ENCODE results near the gene CCDC167.
"Not testable (repeated sequence)": the region's sequence is repeated elsewhere in the genome, so short reads cannot be mapped to it uniquely, and the experiment has no call there.

Gene CCDC167

GRCh38 chr6:37507077-37507476, 7.4 kb upstream of the CCDC167 start:
- no peak for DNase-seq

GRCh38 chr6:37506479-37506878, 6.8 kb upstream of the CCDC167 start:
- DNase-seq, result no peak

DNA sequence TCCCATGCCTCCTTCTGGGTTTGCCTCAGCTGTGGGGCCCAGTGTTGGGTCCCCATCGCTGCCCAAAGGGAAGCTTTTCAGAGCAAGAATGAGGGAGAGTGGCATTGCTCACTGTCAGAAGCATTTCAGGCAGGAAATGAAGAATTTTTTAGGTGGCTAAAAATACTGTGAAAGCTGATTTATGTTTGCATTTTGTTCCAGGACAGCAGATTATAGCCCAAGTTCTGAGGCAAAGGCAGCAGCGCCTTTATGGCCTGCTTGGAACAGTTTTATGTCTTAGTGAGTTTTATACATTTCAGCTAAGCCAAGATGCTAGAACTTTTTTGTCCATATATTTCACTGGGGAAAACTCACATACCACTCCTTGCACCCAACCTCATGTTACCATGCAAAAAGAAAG, 4.3 kb upstream of the CCDC167 start:
- DNase-seq, result no peak

- DNase-seq, result no peak
Observed at GRCh38 chr6:37503309-37503965, 3.7 kb upstream of the CCDC167 start.

DNA sequence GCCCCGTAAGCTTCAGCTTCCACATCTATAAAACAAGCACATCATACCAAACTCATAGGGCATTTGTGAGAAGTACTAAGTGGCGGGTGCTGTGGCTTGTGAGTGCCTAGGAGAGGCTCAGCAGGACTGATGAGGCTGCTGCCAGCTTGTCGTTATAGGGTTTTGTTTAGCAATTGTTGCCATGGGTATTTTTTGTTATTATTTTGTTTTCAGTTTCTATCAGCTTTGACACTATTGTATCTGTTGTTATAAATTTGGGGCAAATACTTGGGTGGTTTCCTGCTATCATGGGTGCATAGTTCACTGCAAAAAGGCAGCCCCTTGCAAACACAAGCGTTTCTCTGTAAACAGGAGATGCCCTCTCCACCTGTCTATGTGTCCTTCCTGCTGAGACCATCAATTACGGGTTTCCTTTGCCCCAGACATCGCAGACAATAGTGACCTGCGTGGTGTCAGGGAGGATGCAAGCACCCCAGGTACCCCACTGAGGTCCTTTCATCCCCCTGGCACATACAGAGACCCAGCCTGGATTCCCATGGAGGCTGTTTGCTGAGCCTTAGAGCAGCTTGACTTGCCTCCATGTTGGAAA, 3.1 kb upstream of the CCDC167 start:
- no peak for DNase-seq

GRCh38 chr6:37501632-37502491, 2.2 kb upstream of the CCDC167 start:
- no peak for DNase-seq

GRCh38 chr6:37500904-37501303, 1.2 kb upstream of the CCDC167 start:
- not testable (repeated sequence) for DNase-seq

DNA sequence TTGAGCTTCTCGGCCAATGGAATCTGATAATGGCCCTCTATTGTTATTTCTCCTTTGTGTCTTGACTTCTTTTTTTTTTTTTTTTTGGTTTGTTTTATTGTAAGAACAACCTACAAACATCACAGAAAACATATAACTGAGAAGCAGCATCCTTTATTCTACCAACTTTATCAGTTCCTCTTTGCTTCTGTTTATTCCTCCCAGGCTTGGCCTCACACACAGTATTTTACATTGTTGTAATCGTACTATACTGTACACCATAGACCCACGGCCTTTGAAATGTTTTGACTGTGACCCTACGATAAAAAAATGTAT, 558 bp upstream of the CCDC167 start:
- DNase-seq, result no peak

- no peak for DNase-seq
Observed at GRCh38 chr6:37496951-37497885, 2.5 kb downstream of the CCDC167 start.

- DNase-seq, result no peak
Observed at GRCh38 chr6:37495244-37495934, 4.3 kb downstream of the CCDC167 start.

DNA sequence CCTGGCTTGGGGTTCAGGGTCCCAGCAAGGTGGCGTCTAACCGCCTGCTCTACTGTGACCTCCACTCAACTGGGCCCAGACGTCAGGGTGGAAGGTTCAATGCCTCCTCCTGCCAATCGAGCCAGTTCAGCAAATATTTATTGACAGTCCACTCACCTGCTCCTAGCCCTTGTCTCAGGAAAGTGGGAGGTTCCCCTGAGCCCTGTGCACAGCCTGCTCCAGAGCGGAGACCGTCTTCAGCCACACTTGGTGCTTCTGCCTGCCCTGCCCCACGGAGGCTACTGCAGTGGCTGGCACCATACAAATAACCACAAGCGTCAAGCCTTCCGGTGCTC, 6.1 kb downstream of the CCDC167 start:
- no peak for DNase-seq

DNA sequence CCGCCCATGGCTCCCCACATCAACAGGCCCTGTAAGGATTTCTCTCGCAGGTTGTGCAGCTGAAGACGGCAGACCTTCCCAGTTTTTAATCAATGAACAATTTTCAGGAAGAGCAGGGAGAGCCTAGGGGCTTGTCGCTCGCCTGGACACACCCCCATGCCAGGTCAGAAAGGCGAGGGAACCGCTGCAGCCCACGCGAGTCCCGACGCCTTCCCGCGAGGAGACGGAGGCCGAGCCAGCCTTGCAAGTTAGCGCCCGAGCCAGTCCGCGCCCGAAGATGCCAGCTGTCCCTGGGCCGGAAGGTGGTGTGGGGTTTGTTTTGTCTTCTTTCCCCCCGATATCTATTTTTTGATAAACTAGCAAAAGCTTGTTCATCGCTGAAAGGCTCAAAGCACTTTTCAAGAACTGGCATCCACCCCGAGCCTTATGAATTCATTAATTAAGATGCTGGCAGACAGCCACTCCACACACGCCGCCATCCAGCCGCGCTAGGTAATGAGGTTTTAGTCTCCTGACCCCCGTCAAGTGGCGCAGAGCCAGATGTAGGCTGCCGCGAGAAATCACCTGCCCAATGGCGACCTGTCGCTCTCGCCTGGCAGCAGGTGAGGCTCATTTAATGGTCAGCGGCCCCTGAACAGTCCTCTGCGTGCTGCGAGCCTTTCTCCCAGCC, 6.6 kb downstream of the CCDC167 start:
- no peak for DNase-seq

DNA sequence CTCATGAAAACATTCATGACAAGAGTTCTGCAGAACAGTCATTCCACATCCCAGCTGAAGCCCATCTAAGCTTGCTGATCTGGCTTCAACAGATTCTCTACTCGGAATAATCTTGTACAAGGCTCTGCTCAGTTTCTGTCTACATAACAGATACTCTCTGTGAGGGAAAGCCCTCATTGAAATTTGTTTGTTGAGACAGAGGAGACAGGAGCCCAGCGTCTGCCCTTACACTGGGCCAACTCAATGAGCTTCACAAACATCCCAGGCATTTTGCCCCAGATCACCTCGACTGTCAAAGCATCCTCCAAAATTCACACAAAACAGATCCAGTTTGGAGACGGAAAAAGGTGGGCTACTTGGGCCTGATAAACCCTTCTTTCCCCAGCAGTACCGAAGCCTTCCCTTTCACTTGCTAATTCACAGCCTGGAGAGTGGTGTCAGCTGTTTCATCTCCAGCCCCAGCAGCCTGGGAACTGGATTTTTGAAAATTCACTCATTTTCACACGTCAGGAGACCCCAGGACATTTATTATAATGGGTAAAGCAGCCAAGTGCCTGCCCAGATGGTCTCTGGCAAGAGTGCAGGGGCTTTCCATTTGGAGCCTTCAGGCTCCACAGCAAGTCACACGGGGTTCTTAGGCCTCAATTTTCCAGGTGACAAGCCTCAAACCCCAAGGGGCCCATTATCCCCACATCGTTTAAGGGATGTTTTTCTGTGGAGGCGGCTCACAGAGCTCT, 7.3 kb downstream of the CCDC167 start:
- no peak for DNase-seq

GRCh38 chr6:37491830-37492208, 7.9 kb downstream of the CCDC167 start:
- DNase-seq, result no peak

- no peak for DNase-seq
Observed at GRCh38 chr6:37491171-37491829, 8.4 kb downstream of the CCDC167 start.

DNA sequence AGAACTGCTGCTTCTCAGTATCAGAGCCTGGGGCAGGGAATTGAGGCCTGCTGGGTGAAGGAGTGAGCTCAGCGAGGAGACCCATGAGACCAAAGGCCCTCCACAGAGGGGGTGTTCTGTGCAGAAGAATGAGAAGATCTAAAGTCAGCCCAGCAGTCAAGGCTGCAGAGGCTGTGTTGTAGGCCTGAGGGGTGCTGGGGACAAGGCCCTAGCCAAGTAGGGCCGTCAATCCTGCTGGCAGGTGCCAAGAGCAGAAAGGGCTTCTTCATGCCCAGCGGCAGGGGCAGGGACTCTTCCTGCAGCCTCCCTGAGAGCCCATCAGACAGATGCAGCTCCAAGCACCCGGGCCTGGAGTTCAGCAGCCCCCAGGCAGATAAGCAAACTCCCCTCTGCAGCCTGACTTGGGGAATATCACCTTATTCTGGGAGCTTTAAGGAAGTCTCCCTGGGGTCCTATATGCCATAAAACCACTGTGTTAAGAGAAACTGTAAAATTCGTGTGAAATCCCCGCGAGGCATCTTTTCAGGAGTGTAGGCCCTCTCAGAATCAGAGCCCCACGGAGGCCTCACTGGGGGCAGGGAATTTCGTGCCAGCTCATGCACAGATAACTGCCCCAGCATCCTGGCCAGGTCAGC, 9.0 kb downstream of the CCDC167 start:
- DNase-seq, result no peak

DNA sequence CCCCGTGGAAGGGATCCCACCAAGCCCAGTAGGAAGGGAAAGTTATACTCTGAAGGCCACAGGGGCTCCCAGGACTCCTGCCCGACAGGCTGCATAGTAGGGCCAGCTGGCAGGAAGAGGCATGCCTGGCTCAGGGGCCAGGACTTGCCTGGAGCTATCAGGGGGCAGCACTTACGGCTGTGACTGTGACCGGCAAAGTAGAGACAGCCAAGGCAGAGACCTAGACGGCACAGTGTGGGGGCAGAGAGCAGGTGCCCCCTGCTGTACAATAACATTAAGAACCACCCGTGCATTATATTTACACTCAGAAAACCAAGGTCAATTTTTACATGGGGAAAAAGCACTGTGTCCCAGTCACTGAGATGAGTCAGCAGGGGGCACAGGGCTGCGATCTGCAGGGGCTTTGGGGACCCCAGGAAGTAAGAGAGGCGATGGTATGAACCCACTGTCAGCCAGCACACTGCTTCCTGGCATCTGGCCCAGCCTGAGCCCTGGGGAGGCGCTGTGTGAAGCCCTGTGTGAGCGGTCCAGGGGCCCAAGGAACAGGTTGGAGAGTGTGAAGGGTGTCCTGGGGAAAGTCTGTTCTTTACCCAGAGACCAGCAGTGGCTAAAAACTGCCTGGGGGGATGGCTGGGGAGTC, 9.9 kb downstream of the CCDC167 start:
- no peak for DNase-seq

- no peak for DNase-seq
Observed at GRCh38 chr6:37488476-37488875, 11.2 kb downstream of the CCDC167 start.

DNA sequence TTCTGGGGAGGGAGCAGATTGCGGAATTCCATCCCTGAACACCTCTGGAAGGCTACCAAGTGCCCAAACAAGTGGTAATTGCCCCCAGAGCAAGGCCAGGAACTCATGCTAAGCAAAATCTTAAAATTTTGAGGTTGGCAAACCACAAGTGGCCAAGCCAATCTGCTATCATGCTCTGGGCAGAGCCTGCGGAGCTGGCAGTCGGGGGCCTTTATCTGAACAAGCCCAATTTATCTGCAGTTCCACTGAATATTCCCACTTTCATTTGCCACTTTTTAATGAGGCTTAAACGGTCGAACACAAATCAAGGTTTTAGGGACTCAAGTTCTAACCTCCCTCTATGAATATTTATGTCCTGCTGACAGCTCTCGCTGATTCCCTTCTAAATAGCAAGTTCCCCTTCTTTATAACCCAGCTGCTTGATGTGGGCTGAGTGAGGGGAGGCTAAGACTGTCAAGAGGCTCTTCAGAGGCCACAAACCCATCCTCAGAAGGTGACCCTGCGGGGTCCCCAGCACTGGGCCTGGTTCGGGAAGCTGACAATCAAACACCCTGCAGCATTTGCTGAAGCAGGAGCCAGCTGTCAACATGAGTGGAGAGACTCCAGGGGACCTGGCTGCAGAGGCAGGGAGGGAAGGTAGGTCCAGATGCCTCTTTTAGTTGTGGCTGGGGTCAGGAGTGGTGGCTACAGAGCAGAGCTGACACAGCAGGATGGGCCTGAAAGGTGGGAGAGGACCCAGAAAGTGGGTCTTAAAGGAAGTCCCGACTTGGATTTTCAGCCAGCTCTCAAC, 11.9 kb downstream of the CCDC167 start:
- DNase-seq, result no peak
